ENCODE measurements around the gene GPR62. TPM values are rescaled to one million over a fixed set of nuclear protein-coding genes. Genes with fewer than 3 reads are reported as not detected.
A peak's percentile ranks its signal among the peaks of the same experiment; 100 is the strongest.

Gene GPR62
- total and polyA plus RNA-seq, 9 of the 15 experiments (the other 6 are each of a cell fraction or from before 2014, with no cell fraction given), result not detected

DNA sequence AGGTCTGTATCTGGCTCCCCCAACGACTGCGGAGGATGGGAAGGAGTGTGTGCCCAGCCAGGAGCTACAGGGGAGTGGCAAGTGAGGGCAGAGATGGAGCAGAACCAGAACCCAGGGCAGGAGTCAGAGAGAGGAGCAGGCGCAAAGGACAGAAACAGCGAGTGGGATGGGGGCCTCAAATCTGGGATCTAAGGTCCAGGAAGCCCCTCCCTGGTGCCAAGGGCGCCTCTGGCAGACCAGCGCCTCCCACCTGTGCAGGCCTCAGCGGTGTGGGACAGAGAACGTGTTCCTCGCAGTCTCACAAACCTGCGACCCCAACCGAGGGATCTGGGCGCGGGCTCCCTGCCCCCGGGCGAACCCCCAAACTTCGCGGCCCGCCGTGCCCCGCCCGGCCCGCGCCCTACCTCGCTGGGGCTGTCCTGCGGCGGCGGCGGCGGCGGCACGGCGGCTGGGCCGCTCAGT lies 11.8 kb downstream of the GPR62 start:
- intact Hi-C loops (cut with micrococcal nuclease) (no loop called here), in situ Hi-C loops (cut with MboI) (no loop called here)
- CTCF ChIA-PET (ENCODE audit: low intra/inter-chr PET ratio), result no interaction called here
- Histone ChIP-seq H2AFZ (ENCODE audit: low read depth, low read length) (no peak overlapping the region), H3K4me2 (ENCODE audit: insufficient read depth, low read length) (peak overlapping the region; percentile 32; the same call in 1 of the 2 replicates), H4K20me1 (replicated peaks; ENCODE audit: control insufficient read depth, insufficient read depth, low read length) (0 out of 2 replicates have a peak, but pooled peaks cover 6% of the 10 kb centered on the region), H3K36me3 (ENCODE audit: control insufficient read depth, insufficient read depth, low read length) (peaks cover 34% of the 10 kb centered on the region; the same call in 1 of the 3 replicates), H3K79me2 (ENCODE audit: control insufficient read depth, insufficient read depth, low read length) (peaks cover 11% of the 10 kb centered on the region; the same call in 2 of the 3 replicates), H3K27ac (ENCODE audit: extremely low read depth, low read depth, low read length) (no peak overlapping the region), H3K4me3 (peak overlapping the region; percentile 42), H3K9me3 (replicated peaks; ENCODE audit: control insufficient read depth, insufficient read depth, low read depth, low read length) (no peaks in the 10 kb centered on the region), H3K9me1 (ENCODE audit: control insufficient read depth, insufficient read depth, low read length) (peaks cover 3% of the 10 kb centered on the region), H3K27me3 (ENCODE audit: control insufficient read depth in 2 of 2, insufficient read depth in 2 of 2, low read length in 2 of 2) (peaks cover 0 to 12% of the 10 kb centered on the region in 2 experiments; a peak in 2 of 5 replicates), H3K9ac (ENCODE audit: insufficient read depth in 1 of 2, low read depth in 2 of 2, low read length in 2 of 2) (peak overlapping the region in 1 of 2 experiments; percentile 90; a peak in 3 of 4 replicates), H3K4me1 (replicated peaks in 1 of 2; ENCODE audit: control insufficient read depth in 2 of 2, insufficient read depth in 2 of 2, low read length in 2 of 2) (peaks cover 2 to 54% of the 10 kb centered on the region in 2 experiments; a peak in 4 of 5 replicates)
- WGBS (ENCODE audit: insufficient coverage, low coverage, missing lambda C conversion rate), result 27% methylated on average over 8 of the region's 33 CpGs
- POLR2A ChIA-PET, result interaction anchor here (0.6 kb wide), 3 partner anchors 103 to 489 kb away, joined by 3 read pairs; no protein-coding TSS in a partner anchor
- BruUV-seq (replicated peaks), result no TSS peak
- FAIRE-seq, result no peak
- ATAC-seq, result peak; percentile 4; the same call in 2 of the 3 replicates
- DNase-seq (ENCODE audit: extremely low read depth in 1 of 4, low spot score in 3 of 4), result peak in 1 of 4 experiments; percentile 20
- TF ChIP-seq, protein P1, sequence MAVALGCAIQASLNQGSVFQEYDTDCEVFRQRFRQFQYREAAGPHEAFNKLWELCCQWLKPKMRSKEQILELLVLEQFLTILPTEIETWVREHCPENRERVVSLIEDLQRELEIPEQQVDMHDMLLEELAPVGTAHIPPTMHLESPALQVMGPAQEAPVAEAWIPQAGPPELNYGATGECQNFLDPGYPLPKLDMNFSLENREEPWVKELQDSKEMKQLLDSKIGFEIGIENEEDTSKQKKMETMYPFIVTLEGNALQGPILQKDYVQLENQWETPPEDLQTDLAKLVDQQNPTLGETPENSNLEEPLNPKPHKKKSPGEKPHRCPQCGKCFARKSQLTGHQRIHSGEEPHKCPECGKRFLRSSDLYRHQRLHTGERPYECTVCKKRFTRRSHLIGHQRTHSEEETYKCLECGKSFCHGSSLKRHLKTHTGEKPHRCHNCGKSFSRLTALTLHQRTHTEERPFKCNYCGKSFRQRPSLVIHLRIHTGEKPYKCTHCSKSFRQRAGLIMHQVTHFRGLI (CRISPR knock-in tag; IDR thresholded peaks at IDR 0.05), result no peak
- TF ChIP-seq ZNF143 (CRISPR knock-in tag; IDR thresholded peaks at IDR 0.05) (no peak), BRD9 (IDR thresholded peaks at IDR 0.05; ENCODE audit: low read depth, partially characterized antibody) (no peak), LCOR (CRISPR knock-in tag; IDR thresholded peaks at IDR 0.05) (no peak), DIDO1 (tag; IDR thresholded peaks at IDR 0.05; ENCODE audit: low read depth) (no peak), SMARCC2 (IDR thresholded peaks at IDR 0.05; ENCODE audit: low read depth) (no peak), RBFOX2 (IDR thresholded peaks at IDR 0.05; ENCODE audit: low read depth, low read length) (0 out of 2 replicates have a peak, but pooled peaks have one; percentile 13), RBM17 (IDR thresholded peaks at IDR 0.05; ENCODE audit: borderline replicate concordance, low read depth, low read length) (no peak)
- TF ChIP-seq, protein P2, sequence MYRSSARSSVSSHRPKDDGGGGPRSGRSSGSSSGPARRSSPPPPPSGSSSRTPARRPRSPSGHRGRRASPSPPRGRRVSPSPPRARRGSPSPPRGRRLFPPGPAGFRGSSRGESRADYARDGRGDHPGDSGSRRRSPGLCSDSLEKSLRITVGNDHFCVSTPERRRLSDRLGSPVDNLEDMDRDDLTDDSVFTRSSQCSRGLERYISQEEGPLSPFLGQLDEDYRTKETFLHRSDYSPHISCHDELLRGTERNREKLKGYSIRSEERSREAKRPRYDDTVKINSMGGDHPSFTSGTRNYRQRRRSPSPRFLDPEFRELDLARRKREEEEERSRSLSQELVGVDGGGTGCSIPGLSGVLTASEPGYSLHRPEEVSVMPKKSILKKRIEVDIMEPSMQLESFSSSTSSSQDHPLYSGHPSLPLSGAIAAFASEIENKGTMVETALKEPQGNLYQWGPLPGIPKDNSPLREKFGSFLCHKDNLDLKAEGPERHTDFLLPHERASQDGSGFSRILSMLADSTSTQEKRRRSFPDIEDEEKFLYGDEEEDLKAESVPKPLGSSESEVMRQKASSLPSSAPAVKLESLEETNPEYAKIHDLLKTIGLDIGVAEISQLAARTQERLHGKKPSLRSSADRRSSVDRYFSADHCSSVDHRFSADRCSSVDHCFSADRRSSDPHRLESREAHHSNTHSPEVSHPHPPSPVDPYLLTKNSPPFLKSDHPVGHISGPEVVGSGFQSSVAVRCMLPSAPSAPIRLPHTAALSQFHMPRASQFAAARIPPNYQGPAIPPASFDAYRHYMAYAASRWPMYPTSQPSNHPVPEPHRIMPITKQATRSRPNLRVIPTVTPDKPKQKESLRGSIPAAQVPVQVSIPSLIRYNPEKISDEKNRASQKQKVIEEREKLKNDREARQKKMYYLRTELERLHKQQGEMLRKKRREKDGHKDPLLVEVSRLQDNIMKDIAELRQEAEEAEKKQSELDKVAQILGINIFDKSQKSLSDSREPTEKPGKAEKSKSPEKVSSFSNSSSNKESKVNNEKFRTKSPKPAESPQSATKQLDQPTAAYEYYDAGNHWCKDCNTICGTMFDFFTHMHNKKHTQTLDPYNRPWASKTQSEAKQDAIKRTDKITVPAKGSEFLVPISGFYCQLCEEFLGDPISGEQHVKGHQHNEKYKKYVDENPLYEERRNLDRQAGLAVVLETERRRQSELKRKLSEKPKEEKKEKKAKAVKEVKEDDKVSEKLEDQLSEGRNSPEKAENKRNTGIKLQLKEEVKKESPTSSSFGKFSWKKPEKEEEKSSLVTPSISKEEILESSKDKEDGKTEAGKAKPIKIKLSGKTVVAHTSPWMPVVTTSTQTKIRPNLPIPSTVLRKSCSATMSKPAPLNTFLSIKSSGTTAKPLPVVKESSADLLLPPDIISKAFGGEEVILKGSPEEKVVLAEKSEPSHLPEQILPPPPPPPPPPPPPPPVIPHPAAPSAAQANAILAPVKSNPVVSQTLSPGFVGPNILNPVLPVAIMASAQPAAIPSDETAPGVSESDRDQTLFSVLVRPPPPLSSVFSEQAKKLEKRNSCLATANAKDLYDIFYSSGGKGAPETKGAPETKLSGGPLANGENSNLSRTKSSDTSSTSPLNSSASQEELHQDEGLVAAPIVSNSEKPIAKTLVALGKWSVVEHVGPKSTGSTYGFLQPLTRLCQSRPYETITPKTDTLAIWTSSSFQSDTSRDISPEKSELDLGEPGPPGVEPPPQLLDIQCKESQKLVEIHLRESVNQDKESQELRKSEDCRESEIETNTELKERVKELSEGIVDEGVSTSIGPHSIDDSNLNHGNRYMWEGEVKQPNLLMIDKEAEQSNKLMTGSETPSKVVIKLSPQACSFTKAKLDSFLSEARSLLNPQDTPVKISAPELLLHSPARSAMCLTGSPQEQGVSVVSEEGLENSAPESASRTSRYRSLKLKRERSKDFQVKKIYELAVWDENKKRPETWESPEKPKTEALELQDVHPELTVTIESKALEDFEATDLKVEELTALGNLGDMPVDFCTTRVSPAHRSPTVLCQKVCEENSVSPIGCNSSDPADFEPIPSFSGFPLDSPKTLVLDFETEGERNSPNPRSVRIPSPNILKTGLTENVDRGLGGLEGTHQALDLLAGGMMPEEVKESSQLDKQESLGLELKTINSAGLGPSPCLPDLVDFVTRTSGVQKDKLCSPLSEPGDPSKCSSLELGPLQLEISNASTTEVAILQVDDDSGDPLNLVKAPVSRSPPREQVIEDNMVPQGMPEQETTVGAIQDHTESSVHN (IDR thresholded peaks at IDR 0.05; ENCODE audit: borderline replicate concordance in 1 of 2, low read depth in 1 of 2), result no peak

Data from K562 (cell line).